ENCODE measurements around the gene AP2M1.

- TF ChIP-seq CTCF (conservative IDR thresholded peaks at IDR 0.05) (no peak), ZFX (IDR thresholded peaks at IDR 0.05) (no peak)
Observed at GRCh38 chr3:184203526-184203925, 28.9 kb downstream of the AP2M1 start.

Data from C4-2B (cell line).